Transverse colon (tissue), 4 donors: ENCODE results near the gene FYCO1.

Experiments
- POLR2AphosphoS5 ChIP-seq, 3 donors: sonication (generic); formaldehyde crosslinking; IDR thresholded peaks; one replicate each; pipeline ENCODE4 v1.6.1; 2016; ENCODE audit warnings: antibody characterized with exemption in 3 of 3
- TF ChIP-seq, protein P1 (sequence below), 5 experiments: fragments of 200-600 bp in 3 of 5; fragments of 450-650 bp in 2 of 5; sonication (generic) in 3 of 5; IDR thresholded peaks; 1 replicate in 2 of 5; 2 replicates in 3 of 5; pipeline ENCODE4 v1.5.1; 2016 to 2017; ENCODE audit warnings: antibody characterized with exemption in 5 of 5, inconsistent platforms in 3 of 5, mild to moderate bottlenecking in 2 of 5, moderate library complexity in 1 of 5

- TF ChIP-seq, protein P1, sequence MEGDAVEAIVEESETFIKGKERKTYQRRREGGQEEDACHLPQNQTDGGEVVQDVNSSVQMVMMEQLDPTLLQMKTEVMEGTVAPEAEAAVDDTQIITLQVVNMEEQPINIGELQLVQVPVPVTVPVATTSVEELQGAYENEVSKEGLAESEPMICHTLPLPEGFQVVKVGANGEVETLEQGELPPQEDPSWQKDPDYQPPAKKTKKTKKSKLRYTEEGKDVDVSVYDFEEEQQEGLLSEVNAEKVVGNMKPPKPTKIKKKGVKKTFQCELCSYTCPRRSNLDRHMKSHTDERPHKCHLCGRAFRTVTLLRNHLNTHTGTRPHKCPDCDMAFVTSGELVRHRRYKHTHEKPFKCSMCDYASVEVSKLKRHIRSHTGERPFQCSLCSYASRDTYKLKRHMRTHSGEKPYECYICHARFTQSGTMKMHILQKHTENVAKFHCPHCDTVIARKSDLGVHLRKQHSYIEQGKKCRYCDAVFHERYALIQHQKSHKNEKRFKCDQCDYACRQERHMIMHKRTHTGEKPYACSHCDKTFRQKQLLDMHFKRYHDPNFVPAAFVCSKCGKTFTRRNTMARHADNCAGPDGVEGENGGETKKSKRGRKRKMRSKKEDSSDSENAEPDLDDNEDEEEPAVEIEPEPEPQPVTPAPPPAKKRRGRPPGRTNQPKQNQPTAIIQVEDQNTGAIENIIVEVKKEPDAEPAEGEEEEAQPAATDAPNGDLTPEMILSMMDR (IDR thresholded peaks at IDR 0.05) = no peak
- no peak for TF ChIP-seq POLR2AphosphoS5 (IDR thresholded peaks at IDR 0.05)
Measured at GRCh38 chr3:45968149-45968548, 27.5 kb downstream of the FYCO1 start.
